NCI-H1436 (cell line): ENCODE data around the gene OR5M3.

ENCODE experiments used
- DNase-seq: peaks from one replicate; lab custom pipeline; 2025; lab: John Stamatoyannopoulos, UW

Gene OR5M3

GRCh38 chr11:56473252-56473651 is at the start of gene OR5M3:
Gene OR5M3 (minus strand): TSS chr11:56473352. CDS start chr11:56470497, 2,855 bp downstream.
- no peak for DNase-seq

- DNase-seq, result no peak
These were observed 48.9 kb upstream of the OR5M3 start for GRCh38 chr11:56522008-56522407.

GRCh38 chr11:56513280-56513679 is 40.1 kb upstream of the OR5M3 start:
- no peak for DNase-seq

GRCh38 chr11:56509439-56509838 is 36.3 kb upstream of the OR5M3 start:
- DNase-seq, result no peak

GRCh38 chr11:56497010-56497409 is 23.9 kb upstream of the OR5M3 start:
- no peak for DNase-seq

- DNase-seq, result no peak
These were observed 22.0 kb upstream of the OR5M3 start for GRCh38 chr11:56495117-56495516.

- DNase-seq, result no peak
These were observed 18.1 kb upstream of the OR5M3 start, which contains the start of gene OR5M8 for GRCh38 chr11:56491270-56491669. Gene OR5M8 (minus strand): TSS chr11:56491370. CDS start chr11:56491370, 0 bp downstream.

GRCh38 chr11:56486801-56487200 is 13.6 kb upstream of the OR5M3 start:
- no peak for DNase-seq

- DNase-seq, result no peak
These were observed 1.6 kb upstream of the OR5M3 start for GRCh38 chr11:56474729-56475235.

GRCh38 chr11:56457076-56457475 is 16.1 kb downstream of the OR5M3 start:
- DNase-seq, result no peak

GRCh38 chr11:56453521-56453920 is 19.6 kb downstream of the OR5M3 start:
- DNase-seq, result no peak
